GM19372 (cell line): Measurements from ENCODE around the gene NKX2-8.
"Not testable (repeated sequence)": the region's sequence is repeated elsewhere in the genome, so short reads cannot be mapped to it uniquely, and the experiment has no call there.

Experiments
- ATAC-seq: cut with Tn5 transposase; IDR thresholded peaks from one replicate; pipeline ENCODE4 v1.9.1; 2021; ENCODE audit warnings: mild to moderate bottlenecking, low read depth, moderate library complexity; ENCODE audit not compliant: unreplicated experiment

The NKX2-8 gene

GRCh38 chr14:36580856-36581831, 1.3 kb downstream of the NKX2-8 start:
- ATAC-seq: peak; percentile 46

- no peak for ATAC-seq
Measured at GRCh38 chr14:36580141-36580855, 2.1 kb downstream of the NKX2-8 start.

- no peak for ATAC-seq
Measured at GRCh38 chr14:36579573-36580140, 2.8 kb downstream of the NKX2-8 start.

- ATAC-seq: no peak
Measured at GRCh38 chr14:36579001-36579555, 3.3 kb downstream of the NKX2-8 start.

GRCh38 chr14:36570065-36570464, 12.3 kb downstream of the NKX2-8 start:
- ATAC-seq: no peak

GRCh38 chr14:36556811-36557433, 25.5 kb downstream of the NKX2-8 start:
- no peak for ATAC-seq

- ATAC-seq: no peak
Measured at GRCh38 chr14:36555998-36556743, 26.2 kb downstream of the NKX2-8 start.

- no peak for ATAC-seq
Measured at GRCh38 chr14:36553656-36554260, 28.7 kb downstream of the NKX2-8 start.

- no peak for ATAC-seq
Measured at GRCh38 chr14:36550899-36551298, 31.5 kb downstream of the NKX2-8 start.

- not testable (repeated sequence) for ATAC-seq
Measured at GRCh38 chr14:36544280-36544679, 38.1 kb downstream of the NKX2-8 start.

GRCh38 chr14:36538051-36538450, 44.4 kb downstream of the NKX2-8 start:
- ATAC-seq: no peak
